ENCODE data around the gene OOSP4A.

GRCh38 chr11:59931688-59932087 is 32.1 kb upstream of the OOSP4A start:
- TF ChIP-seq EZH2 (IDR thresholded peaks at IDR 0.05; ENCODE audit: borderline replicate concordance, low read length), result no peak
- TF ChIP-seq CTCF (IDR thresholded peaks at IDR 0.05; ENCODE audit: low read length), result no peak

Data from OCI-LY1 (cell line).